PFSK-1 (cell line): ENCODE measurements around the gene IFT88.

Source experiments
- POLR2AphosphoS5 ChIP-seq: IDR thresholded peaks from 2 replicates; pipeline ENCODE4 v1.6.1; 2012; ENCODE audit warnings: low read depth, mild to moderate bottlenecking, control low read depth, low read length, moderate library complexity
- REST ChIP-seq, 2 experiments: IDR thresholded peaks; 2 replicates each; pipeline versions ENCODE4 v1.6.1 to v1.8.0; 2011 to 2012; ENCODE audit warnings: low read depth in 2 of 2, low read length in 2 of 2, control low read depth in 1 of 2, inconsistent platforms in 1 of 2, mild to moderate bottlenecking in 1 of 2, moderate library complexity in 1 of 2; ENCODE audit not compliant: insufficient read depth in 1 of 2
- TAF1 ChIP-seq: IDR thresholded peaks from 2 replicates; pipeline ENCODE4 v1.6.1; 2012; ENCODE audit warnings: low read length, control low read depth, borderline replicate concordance; ENCODE audit not compliant: insufficient read depth

GRCh38 chr13:20708216-20708615 is 141.3 kb downstream of the IFT88 start:
- TF ChIP-seq REST (IDR thresholded peaks at IDR 0.05; ENCODE audit: insufficient read depth in 1 of 2, low read depth in 2 of 2, low read length in 2 of 2) = no peak
- no peak for TF ChIP-seq TAF1
- TF ChIP-seq POLR2AphosphoS5 = no peak
